ENCODE data around the gene PRRC2A. TPM values are rescaled to one million over a fixed set of nuclear protein-coding genes. Genes with fewer than 3 reads are reported as not detected.

PRRC2A gene
- total and polyA plus RNA-seq, 7 donors = 28.8 to 109 (median 44.1) TPM

DNA sequence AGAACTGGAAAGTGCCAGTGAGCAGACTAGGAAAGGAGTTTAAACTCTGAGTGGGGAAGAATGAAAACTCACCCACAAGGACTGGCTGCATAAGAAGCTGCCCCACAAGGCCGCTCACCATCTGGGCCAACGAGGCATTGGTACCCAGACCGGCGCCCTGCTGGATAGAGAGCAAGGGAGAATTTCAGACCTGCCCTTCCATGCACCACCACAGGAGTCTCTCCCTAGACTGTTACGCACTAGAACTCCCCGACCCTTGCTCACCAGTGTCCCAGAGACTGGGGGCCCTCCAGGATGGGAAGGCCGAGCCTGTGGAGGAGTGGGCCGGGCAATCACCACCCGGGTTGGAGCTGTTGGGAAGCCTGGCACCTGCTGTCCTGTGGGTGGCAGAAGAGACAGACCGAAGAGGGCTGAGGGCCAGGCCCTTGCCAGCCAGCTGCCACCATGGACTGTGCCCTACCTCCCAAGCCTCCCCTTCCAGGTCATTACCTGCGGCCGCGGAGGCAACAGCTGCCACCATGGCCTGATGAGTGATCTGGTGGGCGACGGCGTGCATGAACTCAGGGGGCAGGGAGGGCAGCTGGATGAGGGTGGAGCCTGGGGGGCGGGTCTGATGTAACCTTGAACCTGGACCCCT lies 23.4 kb downstream of the PRRC2A start:
- WGBS, 2 donors = 91 to 92% methylated on average over 17 of the region's 17 CpGs
- no peak for TF ChIP-seq POLR2A (IDR thresholded peaks at IDR 0.05)
- TF ChIP-seq, protein P1, sequence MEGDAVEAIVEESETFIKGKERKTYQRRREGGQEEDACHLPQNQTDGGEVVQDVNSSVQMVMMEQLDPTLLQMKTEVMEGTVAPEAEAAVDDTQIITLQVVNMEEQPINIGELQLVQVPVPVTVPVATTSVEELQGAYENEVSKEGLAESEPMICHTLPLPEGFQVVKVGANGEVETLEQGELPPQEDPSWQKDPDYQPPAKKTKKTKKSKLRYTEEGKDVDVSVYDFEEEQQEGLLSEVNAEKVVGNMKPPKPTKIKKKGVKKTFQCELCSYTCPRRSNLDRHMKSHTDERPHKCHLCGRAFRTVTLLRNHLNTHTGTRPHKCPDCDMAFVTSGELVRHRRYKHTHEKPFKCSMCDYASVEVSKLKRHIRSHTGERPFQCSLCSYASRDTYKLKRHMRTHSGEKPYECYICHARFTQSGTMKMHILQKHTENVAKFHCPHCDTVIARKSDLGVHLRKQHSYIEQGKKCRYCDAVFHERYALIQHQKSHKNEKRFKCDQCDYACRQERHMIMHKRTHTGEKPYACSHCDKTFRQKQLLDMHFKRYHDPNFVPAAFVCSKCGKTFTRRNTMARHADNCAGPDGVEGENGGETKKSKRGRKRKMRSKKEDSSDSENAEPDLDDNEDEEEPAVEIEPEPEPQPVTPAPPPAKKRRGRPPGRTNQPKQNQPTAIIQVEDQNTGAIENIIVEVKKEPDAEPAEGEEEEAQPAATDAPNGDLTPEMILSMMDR (IDR thresholded peaks at IDR 0.05) = no peak
- no peak for TF ChIP-seq EP300 (IDR thresholded peaks at IDR 0.05)
- no peak for TF ChIP-seq POLR2AphosphoS5 (IDR thresholded peaks at IDR 0.05)
- peaks cover 77 to 98% (median 87%) of the 10 kb centered on the region in 4 donors for H3K36me3 ChIP-seq
- no peaks in the 10 kb centered on the region for H3K9me3 ChIP-seq
- H3K27me3 ChIP-seq = no peaks in the 10 kb centered on the region
- DNase-seq = no peak
- no peak overlapping the region for H3K27ac ChIP-seq
- intact Hi-C loops (cut with DNase I) = no loop called here
- H3K4me1 ChIP-seq = no peaks in the 10 kb centered on the region
- H3K4me3 ChIP-seq = no peak overlapping the region

DNA sequence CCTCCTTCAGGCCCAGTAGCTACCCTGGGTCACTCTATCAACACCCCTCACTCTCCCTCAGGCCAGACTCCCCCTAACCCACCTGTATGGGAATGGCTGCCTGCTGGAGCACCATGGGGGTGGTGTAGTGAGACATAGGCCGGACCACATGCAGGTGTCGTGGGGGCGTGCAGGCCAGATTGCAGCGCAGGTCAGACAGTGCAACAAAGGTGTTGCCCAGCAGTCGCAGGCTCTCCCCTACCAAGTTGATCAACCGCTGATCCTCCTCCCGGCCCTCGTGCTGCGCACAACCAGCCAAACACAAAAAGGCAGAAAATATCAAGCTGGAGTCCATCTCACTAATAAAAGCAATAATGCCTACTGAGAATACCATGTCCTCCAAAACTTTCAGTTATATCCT lies 24.8 kb downstream of the PRRC2A start:
- Histone ChIP-seq H3K4me1 (peaks cover 0 to 4% (median 0%) of the 10 kb centered on the region in 4 donors), H3K27ac (no peak overlapping the region), H3K4me3 (no peak overlapping the region), H3K36me3 (peaks cover 76 to 94% (median 81%) of the 10 kb centered on the region in 4 donors), H3K9me3 (no peaks in the 10 kb centered on the region), H3K27me3 (no peaks in the 10 kb centered on the region)
- 96 to 97% methylated on average over 9 of the region's 9 CpGs for WGBS, 2 donors
- intact Hi-C loops (cut with DNase I) = no loop called here
- TF ChIP-seq, protein P1 (IDR thresholded peaks at IDR 0.05) = no peak
- TF ChIP-seq POLR2AphosphoS5 (IDR thresholded peaks at IDR 0.05) (no peak), EP300 (IDR thresholded peaks at IDR 0.05) (no peak), POLR2A (IDR thresholded peaks at IDR 0.05) (no peak)
- no peak for DNase-seq

DNA sequence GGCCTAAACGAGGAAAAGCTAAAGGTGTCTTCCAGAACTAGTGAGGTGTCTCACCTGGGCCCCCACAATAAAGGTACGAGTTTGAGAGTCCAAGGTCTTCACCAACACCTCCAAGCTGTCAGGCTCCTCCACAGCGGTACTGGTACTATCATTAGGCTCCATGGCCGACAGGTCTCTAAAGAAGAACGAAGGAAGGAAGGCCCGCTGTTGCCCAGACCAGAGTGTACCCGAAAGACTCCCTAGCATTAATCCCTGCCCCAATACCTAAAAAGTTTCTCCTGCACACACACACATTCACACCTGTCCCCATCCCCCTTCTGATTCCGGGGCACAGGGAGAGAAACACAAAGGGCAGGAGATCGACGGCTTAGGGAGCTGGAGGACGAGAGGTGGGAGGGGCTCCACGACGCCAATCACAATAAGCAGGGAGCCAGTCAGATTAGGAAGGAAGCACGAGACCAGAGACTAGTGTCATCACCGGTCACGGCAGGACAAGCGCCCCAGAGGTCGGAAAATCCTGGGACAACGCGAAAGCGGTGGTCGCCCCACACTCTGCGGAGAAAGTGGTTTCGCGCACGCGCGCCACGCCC lies 31.2 kb downstream of the PRRC2A start:
- peaks cover 25 to 40% (median 27%) of the 10 kb centered on the region in 4 donors for H3K36me3 ChIP-seq
- WGBS, 2 donors = 1 to 3% methylated on average over 29 of the region's 29 CpGs
- intact Hi-C loops (cut with DNase I) = loop anchor here (2.0 to 5.0 kb wide), 3 partner anchors 31 to 546 kb away; partner anchors contain the start of genes ATP6V1G2, NFKBIL1 and PRRC2A
- H3K27me3 ChIP-seq = no peaks in the 10 kb centered on the region
- H3K4me3 ChIP-seq = peak overlapping the region; percentile 67 to 83 (median 78)
- peak overlapping the region; percentile 96 to 99 (median 98) for H3K27ac ChIP-seq
- H3K4me1 ChIP-seq = peaks cover 0 to 26% (median 18%) of the 10 kb centered on the region in 4 donors
- H3K9me3 ChIP-seq = no peaks in the 10 kb centered on the region
- no peak for TF ChIP-seq EP300 (IDR thresholded peaks at IDR 0.05)
- TF ChIP-seq POLR2AphosphoS5 (IDR thresholded peaks at IDR 0.05) = peak in 3 of 4 donors; percentile 0 to 64 (median 31)
- peak in 1 of 2 donors; percentile 9 for TF ChIP-seq POLR2A (IDR thresholded peaks at IDR 0.05)
- TF ChIP-seq, protein P1 (IDR thresholded peaks at IDR 0.05) = no peak
- DNase-seq = peak; percentile 91

DNA sequence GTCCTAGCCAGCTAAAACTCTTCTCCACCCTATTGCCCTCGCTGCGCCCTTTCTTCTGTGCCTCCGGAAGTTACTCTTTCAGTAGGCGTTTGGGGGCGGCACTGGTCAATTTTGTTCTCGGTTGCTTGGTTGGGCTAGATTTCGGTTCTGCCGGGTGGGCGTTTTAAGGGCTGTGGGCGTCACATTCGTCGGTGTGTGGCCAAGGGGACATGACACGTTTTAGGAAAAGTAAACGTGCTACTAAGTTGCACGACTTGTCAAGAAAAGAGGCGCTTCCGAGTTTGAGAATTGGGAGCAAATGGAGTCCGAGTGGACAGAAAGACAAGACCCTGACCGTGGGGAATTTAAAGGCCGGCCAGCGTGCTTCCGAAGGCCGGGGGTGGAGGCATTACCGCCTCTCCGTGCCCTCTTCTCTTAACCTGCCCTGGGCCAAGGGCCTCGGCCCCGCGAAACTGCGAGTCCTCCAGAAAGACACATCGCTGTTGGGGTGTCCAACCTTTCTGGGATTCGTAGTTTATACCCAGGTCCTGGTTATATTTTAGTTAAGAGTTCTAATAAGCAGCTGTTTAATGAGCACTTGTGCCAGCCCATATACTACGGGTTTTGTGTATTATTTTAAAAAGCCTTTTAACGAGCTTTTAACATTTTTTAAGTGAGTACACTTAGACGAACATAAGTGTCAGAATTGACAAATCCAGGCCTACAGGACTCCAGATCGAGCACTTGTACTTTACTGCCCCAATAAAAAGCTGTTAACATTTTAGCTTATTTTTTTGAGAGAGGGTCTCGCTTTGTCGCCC lies 32.6 kb downstream of the PRRC2A start:
- H3K4me1 ChIP-seq = peaks cover 0 to 34% (median 26%) of the 10 kb centered on the region in 4 donors
- H3K27me3 ChIP-seq = no peaks in the 10 kb centered on the region
- DNase-seq = peak; percentile 95
- TF ChIP-seq POLR2AphosphoS5 (IDR thresholded peaks at IDR 0.05) (peak; percentile 74 to 92 (median 82)), POLR2A (IDR thresholded peaks at IDR 0.05) (peak; percentile 71 to 75)
- TF ChIP-seq, protein P1 (IDR thresholded peaks at IDR 0.05) = no peak
- peaks cover 14 to 38% (median 15%) of the 10 kb centered on the region in 4 donors for H3K36me3 ChIP-seq
- intact Hi-C loops (cut with DNase I) = loop anchor here (2.0 to 5.0 kb wide), 3 partner anchors 32 to 544 kb away; partner anchors contain the start of genes ATP6V1G2, NFKBIL1 and PRRC2A
- H3K4me3 ChIP-seq = peak overlapping the region; percentile 67 to 83 (median 78)
- H3K9me3 ChIP-seq = no peaks in the 10 kb centered on the region
- H3K27ac ChIP-seq = peak overlapping the region; percentile 96 to 99 (median 98)
- WGBS, 2 donors = 6 to 8% methylated on average over 37 of the region's 37 CpGs

Measured in sigmoid colon (tissue), 7 donors.